ENCODE measurements around the gene ECI1.

- TF ChIP-seq POLR2A (IDR thresholded peaks at IDR 0.05) (no peak), CTCF (IDR thresholded peaks at IDR 0.05) (no peak)
These were observed 26.9 kb upstream of the ECI1 start for GRCh38 chr16:2278272-2278608.
